Karpas-422 (cell line): ENCODE measurements around the gene THSD4. TPM values are rescaled to one million over a fixed set of nuclear protein-coding genes. Genes with fewer than 3 reads are reported as not detected.
A peak's percentile ranks its signal among the peaks of the same experiment; 100 is the strongest.

Source experiments
- DNase-seq: peaks from one replicate; pipeline ENCODE4 v3.0.0-alpha.2; 2015
- H2AFZ ChIP-seq: fragments of 200-600 bp; sonication (generic); 2 replicates; pipeline ENCODE4 v1.6.1; 2014; ENCODE audit warnings: antibody characterized with exemption, low read length, mixed read lengths
- H3K27ac ChIP-seq: fragments of 200-600 bp; sonication (generic); 2 replicates; pipeline ENCODE4 v1.5.1; 2014; ENCODE audit warnings: mild to moderate bottlenecking, low read length, moderate library complexity
- H3K27me3 ChIP-seq: fragments of 200-600 bp; sonication (generic); 2 replicates; pipeline ENCODE4 v1.6.1; 2014; ENCODE audit warnings: low read length, mixed read lengths
- H3K36me3 ChIP-seq: fragments of 200-600 bp; sonication (generic); 2 replicates; pipeline ENCODE4 v1.6.1; 2014; ENCODE audit warnings: low read length, mixed read lengths; ENCODE audit not compliant: insufficient read depth
- H3K4me1 ChIP-seq: fragments of 200-600 bp; sonication (generic); 2 replicates; pipeline ENCODE4 v1.6.1; 2014; ENCODE audit warnings: mild to moderate bottlenecking, low read length, mixed read lengths
- H3K4me2 ChIP-seq: fragments of 200-600 bp; sonication (generic); 2 replicates; pipeline ENCODE4 v1.6.1; 2014; ENCODE audit warnings: low read length, low read depth, mild to moderate bottlenecking; ENCODE audit not compliant: poor library complexity, severe bottlenecking
- H3K4me3 ChIP-seq: fragments of 200-600 bp; sonication (generic); 2 replicates; pipeline ENCODE4 v1.5.1; 2014; ENCODE audit warnings: mild to moderate bottlenecking, antibody characterized with exemption, low read length, mixed read lengths
- H3K79me2 ChIP-seq: fragments of 200-600 bp; sonication (generic); 2 replicates; pipeline ENCODE4 v1.6.1; 2014; ENCODE audit warnings: mild to moderate bottlenecking, low read length, mixed read lengths
- H3K9ac ChIP-seq: fragments of 200-600 bp; sonication (generic); 2 replicates; pipeline ENCODE4 v1.6.0; 2014; ENCODE audit warnings: low read length
- H3K9me2 ChIP-seq: fragments of 200-600 bp; sonication (generic), shearing (Covaris generic); replicated peaks from 2 replicates; pipeline ENCODE4 v1.6.0; 2014; ENCODE audit warnings: mild to moderate bottlenecking, low read length, moderate library complexity; ENCODE audit not compliant: insufficient read depth
- H3K9me3 ChIP-seq: fragments of 300-700, 200-600 bp; sonication (generic); 2 replicates; pipeline ENCODE4 v1.6.1; 2014; ENCODE audit warnings: low read length, mixed read lengths
- H4K20me1 ChIP-seq: fragments of 200-600 bp; sonication (generic); 2 replicates; pipeline ENCODE4 v1.6.1; 2014; ENCODE audit warnings: mild to moderate bottlenecking, antibody characterized with exemption, low read length, low read depth; ENCODE audit not compliant: insufficient read depth
- total RNA-seq: library from RNA; depleted of rRNA; stranded (reverse); fragments of >200 nt; shearing (Covaris generic); gene quantifications from 2 replicates; pipeline ENCODE4 v1.2.3, GENCODE V29; 2014; ENCODE audit warnings: low replicate concordance

The THSD4 gene
- total RNA-seq, 1 experiment from 2014 or later = 0.11 TPM

DNA sequence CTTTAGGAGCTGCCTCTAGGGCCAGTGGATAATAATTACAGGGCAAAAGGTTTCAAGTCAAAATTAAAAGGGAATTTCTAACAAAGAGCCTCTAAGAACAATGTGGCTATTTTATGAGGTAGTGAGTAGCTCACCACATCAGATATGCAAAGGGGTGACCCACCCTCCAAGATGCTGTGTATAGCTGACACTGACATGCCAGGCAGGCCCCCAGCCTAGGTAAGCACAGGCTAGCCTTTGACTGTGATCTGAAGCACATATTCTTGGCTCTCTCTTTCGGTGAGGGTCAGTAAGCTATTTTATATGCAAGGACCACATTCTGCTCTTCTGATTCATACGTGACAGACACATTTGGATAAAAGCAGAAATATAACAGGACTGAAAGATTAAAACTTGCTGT, 2.8 kb upstream of the THSD4 start:
- Histone ChIP-seq H3K27me3 (no peaks in the 10 kb centered on the region), H3K4me1 (no peaks in the 10 kb centered on the region), H3K9me2 (no peaks in the 10 kb centered on the region), H3K9ac (no peak overlapping the region), H3K9me3 (no peaks in the 10 kb centered on the region), H2AFZ (no peak overlapping the region), H3K4me3 (no peak overlapping the region), H3K36me3 (no peaks in the 10 kb centered on the region), H3K79me2 (no peaks in the 10 kb centered on the region), H3K4me2 (no peak overlapping the region), H3K27ac (no peak overlapping the region), H4K20me1 (no peaks in the 10 kb centered on the region)
- no peak for DNase-seq

DNA sequence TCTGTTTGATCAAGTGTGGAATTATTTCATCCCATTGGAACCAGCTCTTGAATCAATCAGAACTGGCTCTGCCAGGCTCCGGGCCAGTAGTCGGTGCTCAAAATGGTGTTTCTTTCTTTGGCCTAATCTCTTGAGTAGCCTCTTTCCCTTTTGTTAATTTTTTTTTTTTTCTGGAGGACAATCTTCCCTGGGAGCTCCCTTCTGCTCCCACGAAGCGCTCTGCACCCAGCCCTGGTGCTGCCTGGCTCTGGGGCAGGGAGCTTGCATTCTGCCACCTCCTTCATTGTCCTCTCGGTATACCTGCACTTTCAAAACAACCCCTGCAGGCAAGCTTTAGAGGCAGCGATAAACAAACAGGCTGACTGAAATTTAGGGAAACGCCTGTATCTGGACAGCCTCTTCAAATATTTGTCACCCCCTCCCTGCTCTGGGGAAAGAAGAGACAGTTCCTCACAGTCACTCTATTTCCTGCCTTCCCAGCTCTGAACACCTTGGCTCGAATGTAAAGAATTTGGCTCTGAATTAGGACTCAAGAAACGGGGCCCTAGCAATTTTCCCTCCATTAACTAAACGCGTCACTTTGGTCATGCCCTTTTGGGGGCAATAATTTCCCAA, 1.1 kb upstream of the THSD4 start:
- Histone ChIP-seq H3K27ac (no peak overlapping the region), H3K27me3 (no peaks in the 10 kb centered on the region), H3K4me3 (no peak overlapping the region), H2AFZ (no peak overlapping the region), H3K9ac (no peak overlapping the region), H3K4me1 (peaks cover 5% of the 10 kb centered on the region), H3K9me3 (no peaks in the 10 kb centered on the region), H3K79me2 (no peaks in the 10 kb centered on the region), H3K9me2 (no peaks in the 10 kb centered on the region), H4K20me1 (no peaks in the 10 kb centered on the region), H3K4me2 (no peak overlapping the region), H3K36me3 (no peaks in the 10 kb centered on the region)
- DNase-seq = no peak

DNA sequence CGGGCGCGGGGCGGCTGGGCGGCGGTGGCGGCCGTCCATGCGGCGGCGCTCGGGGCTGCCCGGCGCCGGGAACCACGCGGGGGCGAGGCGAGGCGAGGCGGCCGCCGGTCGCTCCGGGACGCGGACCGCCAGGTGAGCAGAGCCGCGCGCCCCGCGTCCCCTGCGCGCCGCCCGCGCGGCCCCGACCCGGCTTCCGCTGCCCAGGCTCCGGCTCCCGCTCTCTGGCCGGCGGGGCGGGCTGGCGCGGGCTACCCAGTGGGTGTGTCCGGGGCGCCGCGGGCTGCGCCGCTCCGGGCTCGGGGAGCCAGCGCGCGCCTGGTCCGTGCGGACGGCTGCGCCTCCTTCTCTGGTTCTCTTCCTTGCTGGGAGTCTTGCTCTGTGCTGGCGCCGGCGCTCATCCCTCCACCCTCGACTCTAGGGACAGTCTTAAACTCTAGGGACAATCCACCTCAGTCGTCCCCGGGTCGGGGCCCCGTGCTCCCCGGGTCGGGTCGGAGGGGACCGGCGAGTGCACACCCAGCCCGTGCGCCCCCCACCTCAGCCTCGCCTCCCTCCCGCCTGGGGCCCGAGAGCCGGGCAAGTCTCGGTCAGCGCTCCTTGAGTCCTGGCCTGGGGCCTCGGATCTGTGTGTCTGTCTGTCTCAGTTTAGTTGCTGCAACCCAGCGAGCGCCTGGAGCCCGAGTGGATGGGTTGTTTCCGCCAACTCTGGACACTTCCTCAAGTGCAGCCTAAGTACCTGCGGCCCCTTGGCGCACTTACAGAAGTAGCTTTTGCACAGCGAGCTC, 488 bp downstream of the THSD4 start:
- Histone ChIP-seq H3K9me3 (no peaks in the 10 kb centered on the region), H2AFZ (no peak overlapping the region), H3K4me2 (no peak overlapping the region), H3K9me2 (no peaks in the 10 kb centered on the region), H3K79me2 (no peaks in the 10 kb centered on the region), H3K9ac (no peak overlapping the region), H3K4me3 (no peak overlapping the region), H3K27me3 (no peaks in the 10 kb centered on the region), H4K20me1 (no peaks in the 10 kb centered on the region), H3K27ac (no peak overlapping the region), H3K4me1 (peaks cover 5% of the 10 kb centered on the region), H3K36me3 (no peaks in the 10 kb centered on the region)
- DNase-seq = no peak

DNA sequence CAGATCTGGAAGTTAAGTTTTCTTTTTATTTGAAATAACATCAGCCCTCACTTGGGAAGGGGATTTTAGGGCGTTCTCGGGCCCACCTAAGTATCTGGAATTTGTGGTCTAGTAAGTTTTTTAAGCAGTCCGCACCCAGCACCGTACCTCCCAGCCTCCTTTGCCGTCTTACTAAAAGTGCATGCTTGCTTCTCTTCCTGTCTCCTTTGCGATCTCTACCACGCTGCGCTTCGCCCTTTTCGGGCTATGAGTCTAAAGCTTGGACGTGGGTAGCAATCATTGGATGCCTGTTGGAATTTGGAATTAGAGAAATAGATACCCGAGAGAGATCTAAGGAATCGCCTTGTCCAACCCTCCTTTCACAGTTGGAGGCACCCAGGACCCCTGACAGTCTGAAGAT, 1.1 kb downstream of the THSD4 start:
- Histone ChIP-seq H3K9ac (no peak overlapping the region), H3K27me3 (no peaks in the 10 kb centered on the region), H3K4me2 (no peak overlapping the region), H3K9me2 (no peaks in the 10 kb centered on the region), H2AFZ (no peak overlapping the region), H3K4me3 (no peak overlapping the region), H3K27ac (no peak overlapping the region), H3K4me1 (peaks cover 5% of the 10 kb centered on the region), H4K20me1 (no peaks in the 10 kb centered on the region), H3K36me3 (no peaks in the 10 kb centered on the region), H3K9me3 (no peaks in the 10 kb centered on the region), H3K79me2 (no peaks in the 10 kb centered on the region)
- no peak for DNase-seq

DNA sequence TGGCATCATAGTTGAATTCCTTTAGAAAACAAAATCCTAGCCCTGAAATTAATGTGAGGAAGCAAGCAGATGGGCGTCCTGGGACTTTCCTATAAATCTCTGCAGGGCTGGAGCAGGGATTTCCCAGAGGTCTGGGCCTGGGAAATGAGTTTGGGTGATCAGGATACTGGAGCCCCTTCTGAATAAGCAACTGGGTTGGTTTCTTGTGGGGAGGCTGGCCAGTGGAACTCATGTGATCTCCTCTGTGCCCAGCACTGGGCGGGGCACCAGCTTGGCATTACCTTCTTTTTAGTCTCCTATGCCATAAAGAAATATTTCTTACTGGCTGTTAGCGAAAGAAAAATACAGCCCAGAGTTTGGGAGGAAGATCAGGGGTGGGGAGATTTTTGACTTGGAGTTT, 1.7 kb downstream of the THSD4 start:
- H3K9ac ChIP-seq = no peak overlapping the region
- no peaks in the 10 kb centered on the region for H3K27me3 ChIP-seq

DNA sequence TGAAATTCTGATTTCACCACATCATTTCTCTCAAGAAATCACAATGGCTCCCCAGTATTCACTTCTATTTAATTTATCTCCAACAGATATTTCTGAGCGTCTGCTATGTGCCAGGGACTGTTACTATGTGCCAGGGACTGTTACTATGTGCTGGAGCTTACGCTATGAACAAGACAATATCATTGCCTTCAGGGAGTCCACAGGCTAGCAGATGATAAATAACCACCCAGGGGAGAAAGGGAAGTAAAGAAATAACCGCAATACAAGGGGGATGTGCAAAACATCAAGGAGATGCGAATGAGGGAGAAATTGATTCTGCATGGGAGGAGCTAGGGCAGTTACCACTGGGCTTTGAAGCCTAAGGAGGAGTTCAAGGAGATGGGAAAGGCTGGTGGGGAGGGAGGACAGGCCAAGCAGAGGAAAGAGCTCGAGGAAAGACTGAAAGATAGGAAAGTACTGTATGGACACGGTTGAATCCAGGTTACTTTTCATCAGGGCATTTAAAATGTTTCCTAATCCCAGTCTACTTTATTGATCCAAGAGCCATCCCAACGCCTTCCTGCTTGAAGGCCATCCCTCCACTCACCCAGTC, 2.5 kb downstream of the THSD4 start:
- Histone ChIP-seq H3K9me3 (no peaks in the 10 kb centered on the region), H3K4me1 (peaks cover 10% of the 10 kb centered on the region), H4K20me1 (no peaks in the 10 kb centered on the region), H3K9ac (no peak overlapping the region), H3K9me2 (no peaks in the 10 kb centered on the region), H2AFZ (no peak overlapping the region), H3K79me2 (no peaks in the 10 kb centered on the region), H3K4me3 (no peak overlapping the region), H3K36me3 (no peaks in the 10 kb centered on the region), H3K27ac (no peak overlapping the region), H3K4me2 (no peak overlapping the region), H3K27me3 (no peaks in the 10 kb centered on the region)
- no peak for DNase-seq

More for the DNA sequence above, 1.7 kb downstream of the THSD4 start:
- Histone ChIP-seq H3K27ac (no peak overlapping the region), H3K79me2 (no peaks in the 10 kb centered on the region), H3K4me2 (no peak overlapping the region), H3K4me3 (no peak overlapping the region), H3K9me3 (no peaks in the 10 kb centered on the region), H3K36me3 (no peaks in the 10 kb centered on the region), H3K4me1 (peaks cover 8% of the 10 kb centered on the region), H4K20me1 (no peaks in the 10 kb centered on the region), H3K9me2 (no peaks in the 10 kb centered on the region), H2AFZ (no peak overlapping the region)
- no peak for DNase-seq

DNA sequence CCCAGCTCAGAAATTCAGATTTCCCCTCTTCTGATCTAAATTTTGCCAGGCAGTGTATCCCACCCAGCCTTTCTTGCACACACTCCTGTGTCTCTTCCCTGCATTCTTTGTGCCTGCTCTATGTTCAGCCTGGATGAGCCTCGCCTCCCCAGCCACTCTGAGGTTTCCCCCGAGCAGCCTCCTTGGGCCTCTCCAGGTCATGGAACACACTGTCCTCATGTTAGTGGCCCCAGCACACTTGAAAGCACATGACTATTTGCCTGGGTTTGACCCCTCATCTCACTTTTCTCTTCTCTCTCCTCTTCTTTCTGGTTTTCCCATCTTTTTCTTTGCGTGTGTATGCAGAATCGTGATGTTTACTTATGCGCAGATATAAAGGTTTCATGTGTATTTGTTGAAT, 3.1 kb downstream of the THSD4 start:
- Histone ChIP-seq H4K20me1 (no peaks in the 10 kb centered on the region), H3K36me3 (no peaks in the 10 kb centered on the region), H2AFZ (no peak overlapping the region), H3K9ac (no peak overlapping the region), H3K27me3 (no peaks in the 10 kb centered on the region), H3K4me2 (no peak overlapping the region), H3K4me3 (no peak overlapping the region), H3K27ac (no peak overlapping the region), H3K9me3 (no peaks in the 10 kb centered on the region), H3K9me2 (no peaks in the 10 kb centered on the region), H3K79me2 (no peaks in the 10 kb centered on the region), H3K4me1 (peaks cover 10% of the 10 kb centered on the region)
- no peak for DNase-seq

DNA sequence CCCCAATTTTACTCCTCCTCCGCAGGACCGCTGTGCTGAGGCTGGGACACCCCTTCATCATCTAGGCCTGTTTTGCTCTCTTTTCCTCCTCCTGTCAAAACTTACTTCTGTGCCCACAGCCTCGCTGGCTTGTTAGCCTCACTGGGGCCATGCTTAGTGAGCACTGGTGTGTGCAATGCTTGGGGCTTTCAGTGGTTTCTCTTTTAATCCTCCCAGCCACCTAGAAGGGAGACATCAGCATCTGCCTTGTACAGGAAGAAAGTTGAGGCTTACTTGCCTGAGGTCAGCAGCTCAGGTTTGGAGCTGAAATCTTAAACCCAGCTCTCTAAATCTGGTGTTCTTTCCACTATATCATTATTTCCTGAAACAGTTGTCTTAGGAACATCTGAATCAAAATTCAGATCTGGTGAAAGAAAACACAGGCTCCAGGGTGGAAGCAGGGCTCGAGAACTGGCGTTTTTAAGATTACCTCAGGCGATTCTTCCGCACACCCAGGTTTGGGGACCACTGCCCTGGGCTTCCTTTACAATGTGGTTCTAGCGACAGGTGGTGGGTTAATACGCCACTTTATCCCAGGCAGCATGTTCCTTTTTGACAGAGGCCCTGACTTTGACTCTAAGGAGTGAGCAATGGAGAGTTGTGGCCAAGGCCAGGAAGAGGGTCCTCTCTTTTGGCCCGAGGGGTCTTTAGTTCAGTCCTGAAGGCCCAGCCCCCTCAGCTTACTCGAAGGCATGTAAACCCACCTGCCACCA, 3.8 kb downstream of the THSD4 start:
- Histone ChIP-seq H3K9me3 (no peaks in the 10 kb centered on the region), H3K4me3 (no peak overlapping the region), H3K36me3 (no peaks in the 10 kb centered on the region), H2AFZ (no peak overlapping the region), H3K79me2 (no peaks in the 10 kb centered on the region), H4K20me1 (no peaks in the 10 kb centered on the region), H3K27me3 (no peaks in the 10 kb centered on the region), H3K9me2 (no peaks in the 10 kb centered on the region), H3K27ac (no peak overlapping the region), H3K4me2 (no peak overlapping the region), H3K9ac (no peak overlapping the region), H3K4me1 (peaks cover 10% of the 10 kb centered on the region)
- DNase-seq = peak; percentile 42
